K562 (cell line): ENCODE data around the gene EP300. TPM values are rescaled to one million over a fixed set of nuclear protein-coding genes. Genes with fewer than 3 reads are reported as not detected.

ENCODE experiments used
- CTCF ChIP-seq, 3 experiments: IDR thresholded peaks in 2 of 3; conservative IDR thresholded peaks in 1 of 3; 2 replicates each; pipeline ENCODE4 v1.5.1; 2011 to 2012; ENCODE audit warnings: low read length in 3 of 3, mild to moderate bottlenecking in 3 of 3, control low read depth in 2 of 3, improper control_type of control experiment in 1 of 3, inconsistent platforms in 1 of 3, low read depth in 1 of 3, mixed read lengths in 1 of 3, moderate library complexity in 1 of 3; ENCODE audit not compliant: insufficient read depth in 2 of 3
- ETV5 ChIP-seq: sonication (generic); formaldehyde crosslinking; IDR thresholded peaks from 2 replicates; pipeline ENCODE4 v1.4.0; 2020; ENCODE audit warnings: low read depth, mild to moderate bottlenecking, missing genetic modification reagents
- KDM5B ChIP-seq: fragments of 200-600 bp; sonication (generic); IDR thresholded peaks from 2 replicates; pipeline ENCODE4 v1.6.1; 2012; ENCODE audit warnings: low read depth, mild to moderate bottlenecking, moderate library complexity, low read length, control low read depth, inconsistent platforms; ENCODE audit not compliant: insufficient replicate concordance
- MGA ChIP-seq: fragments of 450-650 bp; IDR thresholded peaks from 2 replicates; pipeline ENCODE4 v1.6.1; 2016; ENCODE audit warnings: mild to moderate bottlenecking, moderate library complexity
- MNT ChIP-seq, 2 experiments: fragments of 450-650 bp; conservative IDR thresholded peaks; 2 replicates each; pipeline ENCODE4 v1.6.1; 2017; ENCODE audit warnings: mild to moderate bottlenecking in 2 of 2, moderate library complexity in 2 of 2
- RB1 ChIP-seq: fragments of 450-650 bp; IDR thresholded peaks from 2 replicates; pipeline ENCODE4 v1.6.1; 2017; ENCODE audit warnings: low read depth, mild to moderate bottlenecking
- SP1 ChIP-seq: sonication (generic); formaldehyde crosslinking; IDR thresholded peaks from 2 replicates; pipeline ENCODE4 v1.8.1; 2022; ENCODE audit warnings: mild to moderate bottlenecking, missing genetic modification reagents
- ZNF707 ChIP-seq: fragments of 250-450 bp; sonication (Bioruptor Pico); conservative IDR thresholded peaks from 2 replicates; pipeline ENCODE4 v1.8.0; 2022; ENCODE audit warnings: inconsistent platforms, mild to moderate bottlenecking, moderate library complexity
- polyA plus RNA-seq, 8 experiments: library from polyadenylated mRNA; depleted of rRNA in 4 of 8; stranded (reverse) in 5 of 8; unstranded in 3 of 8; fragments of >200 nt; fragmentation: Nextera tagmentation in 2 of 8; fragmentation: Illumina TruSeq in 1 of 8; extraction: Ambion mirVana in 2 of 8; extraction: Trizol in 1 of 8; gene quantifications; 2 replicates each; pipeline versions ENCODE4 v1.2.1 to v1.2.3, GENCODE V29; 2011 to 2014; ENCODE audit warnings: inconsistent platforms in 1 of 8, missing spikeins in 1 of 8
- total RNA-seq, 7 experiments: library from RNA; depleted of rRNA in 6 of 7; stranded (reverse); fragments of >200 nt in 6 of 7; fragmentation: Illumina TruSeq in 2 of 7; extraction: Trizol in 2 of 7; gene quantifications; 2 replicates each; pipeline versions ENCODE4 v1.2.1 to v1.2.3, GENCODE V29; 2011 to 2021; ENCODE audit warnings: low replicate concordance in 1 of 7

EP300 gene
- total and polyA plus RNA-seq, 9 of the 15 experiments (the other 6 are each of a cell fraction or from before 2014, with no cell fraction given), result 2.2 to 28.6 (median 10.9) TPM

- TF ChIP-seq MGA (peak; percentile 84), CTCF (IDR thresholded peaks at IDR 0.05 in 2 of 3, conservative IDR thresholded peaks at IDR 0.05 in 1 of 3; ENCODE audit: insufficient read depth in 2 of 3, low read depth in 1 of 3, low read length in 3 of 3) (peak in 1 of 3 experiments; percentile 18; a peak in 1 of 6 replicates), ZNF707 (CRISPR knock-in tag) (no peak), ETV5 (peak; percentile 59; the same call in 1 of the 2 replicates), KDM5B (peak; percentile 25), MNT (conservative IDR thresholded peaks at IDR 0.05) (peak; percentile 32 to 55; a peak in 1 of 4 replicates), RB1 (peak; percentile 89), SP1 (peak; percentile 62)
Measured at GRCh38 chr22:41197038-41197972, 104.9 kb downstream of the EP300 start (continued).
